Left cardiac atrium (tissue), 4 donors: ENCODE measurements around the gene CREB3L4. TPM values are rescaled to one million over a fixed set of nuclear protein-coding genes. Genes with fewer than 3 reads are reported as not detected.
"Not testable (repeated sequence)": the region's sequence is repeated elsewhere in the genome, so short reads cannot be mapped to it uniquely, and the experiment has no call there.

Source experiments
- ATAC-seq, 2 donors: fragments of 200-7000 bp; cut with Tn5 transposase; one replicate each; pipeline ENCODE4 v1.9.1; 2020; ENCODE audit warnings: mild to moderate bottlenecking in 2 of 2, moderate library complexity in 2 of 2
- DNase-seq: peaks from one replicate; pipeline ENCODE4 v3.0.0-alpha.2; 2020
- intact Hi-C, 2 donors: fragments of 100-400 bp; cut with DNase I; formaldehyde crosslinking; loops; one replicate each; pipeline versions ENCODE4 v1.14.1 to v1.15.1; 2022 to 2023
- microRNA-seq, 2 donors: library from miRNA; unstranded; fragments of <30 nt; microRNA quantifications; one replicate each; pipeline ENCODE4 v1.2.0, GENCODE V29; 2020
- total RNA-seq, 2 donors: library from RNA; stranded (reverse); fragmentation: NEBNext Ultra II Directional; extraction: Animal tissue kit (Norgen Biotek cat#: 25700); gene quantifications; one replicate each; pipeline ENCODE4 v1.2.1, GENCODE V29; 2021
- donor health status: DM: no; HTN: yes; CAD: no.
- donor health status: DM: no; HTN: yes; CAD: no; lungs with severe emphysema.
- donor health status: DM: yes; HTN: yes; CAD: no.
- donor health status: Dilated cardiomyopathy.

Gene CREB3L4
- total RNA-seq, 2 donors from 2014 or later = 3.4 to 5.7 TPM

DNA sequence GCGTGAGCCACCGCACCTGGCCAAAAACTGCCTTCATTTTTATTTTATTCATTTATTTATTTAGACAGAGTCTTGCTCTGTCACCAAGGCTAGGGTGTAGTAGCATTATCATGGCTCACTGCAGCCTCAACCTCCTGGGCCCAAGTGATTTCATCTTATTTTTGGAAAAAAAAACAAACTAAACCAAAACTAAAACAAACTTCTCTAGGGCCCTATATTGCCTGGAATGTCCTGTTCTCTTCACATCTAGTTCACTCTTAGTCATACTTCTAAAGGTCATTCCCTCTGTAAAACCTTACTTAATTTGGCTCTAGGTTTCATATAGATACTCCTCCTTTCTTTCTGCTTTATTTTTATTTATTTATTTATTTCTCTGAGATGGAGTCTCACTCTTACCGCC is 38.4 kb downstream of the CREB3L4 start:
- intact Hi-C loops = no loop called here
- ATAC-seq = no peak
- DNase-seq = no peak

DNA sequence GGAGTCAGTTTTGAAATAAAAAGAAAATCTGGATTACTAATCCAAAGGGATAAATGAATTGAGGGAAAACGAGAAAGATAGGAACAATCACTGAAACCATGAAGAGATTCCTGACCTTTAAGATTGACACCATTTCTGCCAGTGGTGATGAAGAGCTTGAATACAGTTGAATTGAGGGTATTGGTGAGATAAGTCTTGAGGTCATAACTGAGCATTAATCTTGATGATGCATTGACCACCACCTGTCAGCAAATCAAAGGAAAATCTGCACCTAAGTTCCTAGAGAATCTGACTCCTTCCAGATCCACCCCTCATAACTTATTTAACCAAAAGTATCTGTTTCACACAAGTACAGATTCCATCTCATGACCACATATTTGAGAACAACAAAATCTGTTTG is 44.4 kb downstream of the CREB3L4 start:
- ATAC-seq (no peak), DNase-seq (no peak)
- intact Hi-C loops = no loop called here

DNA sequence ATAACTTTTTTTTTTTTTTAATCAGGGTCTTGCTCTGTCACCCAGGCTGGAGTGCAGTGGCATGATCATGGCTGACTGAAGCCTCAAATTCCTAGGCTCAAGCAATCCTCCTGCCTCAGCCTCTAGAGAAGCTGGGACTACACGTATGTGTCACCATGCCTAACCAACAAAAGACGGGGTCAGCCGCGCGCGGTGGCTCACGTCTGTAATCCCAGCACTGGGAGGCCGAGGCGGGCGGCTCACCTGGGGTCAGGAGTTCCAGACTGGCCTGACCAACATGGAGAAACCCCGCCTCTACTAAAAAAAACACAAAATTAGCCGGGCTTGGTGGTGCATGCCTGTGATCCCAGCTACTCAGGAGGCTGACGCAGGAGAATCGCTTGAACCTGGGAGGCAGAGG is 44.8 kb downstream of the CREB3L4 start:
- ATAC-seq, DNase-seq, intact Hi-C loops: not testable (repeated sequence)

DNA sequence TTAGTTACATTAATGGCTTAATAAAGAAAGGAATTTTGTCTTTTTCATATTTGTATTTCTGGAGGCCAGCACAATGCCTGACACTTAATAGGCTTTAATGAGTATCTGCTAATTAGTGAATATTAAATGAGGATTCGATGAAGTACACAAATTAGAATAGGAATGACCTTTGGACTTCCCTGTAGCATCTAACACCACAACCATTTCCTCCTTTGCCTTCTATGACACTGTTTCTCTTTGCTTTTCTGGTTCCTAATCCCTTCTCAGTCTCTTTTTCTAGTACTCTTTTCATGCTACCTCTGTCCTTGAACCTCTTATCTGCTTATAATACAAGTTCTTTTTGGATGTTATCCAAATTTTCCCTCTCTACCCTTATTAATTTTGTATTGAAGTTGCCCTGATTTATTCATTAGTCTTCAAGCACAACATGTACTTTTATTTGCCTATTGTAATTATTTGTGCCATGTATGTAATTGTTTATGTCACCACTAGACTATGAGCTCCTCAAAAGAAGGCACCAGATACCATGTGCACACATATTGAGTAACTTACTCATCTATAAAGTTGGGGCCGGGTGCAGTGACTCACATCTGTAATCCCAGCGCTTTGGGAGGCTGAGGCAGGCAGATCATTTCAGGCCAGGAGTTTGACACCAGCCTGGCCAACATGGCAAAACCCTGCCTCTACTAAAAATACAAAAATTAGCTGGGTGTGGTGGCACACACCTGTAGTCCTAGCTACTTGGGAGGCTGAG is 46.6 kb downstream of the CREB3L4 start:
- intact Hi-C loops = no loop called here
- DNase-seq (no peak), ATAC-seq (no peak)

DNA sequence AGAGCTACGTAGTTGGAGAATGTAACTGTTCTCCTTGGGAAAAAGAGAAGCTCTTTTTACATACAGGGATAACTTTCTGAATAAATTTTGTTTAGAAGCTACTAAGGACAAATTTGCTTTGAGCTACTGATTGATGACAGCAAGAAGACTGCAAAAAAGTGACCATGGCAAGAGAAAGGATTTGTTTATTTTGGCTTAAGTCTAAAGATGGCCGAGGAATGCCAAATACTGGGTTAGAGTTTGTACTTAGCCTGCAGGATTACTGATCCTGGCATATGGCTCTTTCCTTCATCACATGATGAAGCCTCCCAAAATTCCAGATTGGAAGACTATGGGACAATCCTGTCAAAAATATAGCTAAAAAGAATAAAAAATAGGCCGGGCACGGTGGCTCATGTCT is 51.6 kb downstream of the CREB3L4 start:
- ATAC-seq = no peak
- intact Hi-C loops = no loop called here

DNA sequence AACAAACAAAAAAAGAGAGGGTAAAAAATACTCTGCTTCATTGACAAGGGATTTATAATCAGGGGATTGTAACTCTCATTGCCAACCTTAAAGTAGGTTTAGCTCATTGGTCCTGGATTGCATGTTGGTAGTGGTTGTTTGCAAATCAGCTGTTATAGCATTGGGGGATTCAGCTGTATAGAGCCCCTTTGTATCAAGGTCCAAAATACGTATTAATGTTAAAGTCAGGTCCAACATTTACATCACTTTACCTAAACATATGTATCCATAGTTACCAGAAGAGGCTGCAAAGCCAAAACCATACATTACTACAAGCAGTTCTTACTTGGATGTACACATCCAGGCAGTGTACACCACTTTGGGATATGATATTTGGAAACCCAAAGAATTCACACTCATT is 52.2 kb downstream of the CREB3L4 start:
- intact Hi-C loops = no loop called here
- ATAC-seq (no peak), DNase-seq (no peak)

More for the DNA sequence above, 51.6 kb downstream of the CREB3L4 start:
- no peak for DNase-seq

Small RNAs within 50 kb of the gene (microRNA-seq; reads per million reads assigned to microRNA genes)
- 0.40 to 0.54 reads per million in 2 donors for gene MIR6737

Other genes starting within 250 kb of the CREB3L4 start
- 10 to 100 TPM; 28.2 to 34.1 TPM for gene INTS3, start 239.9 kb upstream of the CREB3L4 start, total RNA-seq
- gene SLC27A3, start 192.5 kb upstream of the CREB3L4 start, total RNA-seq = 10 to 100 TPM; 22.9 to 26.5 TPM
- 10 to 100 TPM; 29.0 to 39.5 TPM for gene GATAD2B, start 44.9 kb upstream of the CREB3L4 start, total RNA-seq
- 10 to 100 TPM; 41.5 to 49.5 TPM for gene DENND4B, start 21.2 kb upstream of the CREB3L4 start, total RNA-seq
- 10 to 100 TPM; 17.3 to 19.6 TPM for gene CRTC2, start 9.3 kb upstream of the CREB3L4 start, total RNA-seq
- 10 to 100 TPM; 63.2 to 77.6 TPM for gene SLC39A1, start 4.4 kb upstream of the CREB3L4 start, total RNA-seq
- gene JTB, start 9.8 kb downstream of the CREB3L4 start, total RNA-seq = 100 to 1,000 TPM in 1 of 2 donors, 10 to 100 TPM in 1; 89.6 to 102 TPM
- gene RAB13, start 18.4 kb downstream of the CREB3L4 start, total RNA-seq = 10 to 100 TPM; 72.1 to 77.5 TPM
- gene RPS27, start 22.9 kb downstream of the CREB3L4 start, total RNA-seq = 1,000 to 10,000 TPM in 1 of 2 donors, 100 to 1,000 TPM in 1; 949 to 1,289 TPM
- gene NUP210L, start 187.2 kb downstream of the CREB3L4 start, total RNA-seq = under 1 TPM; 0.13 to 0.74 TPM
- gene TPM3, start 224.2 kb downstream of the CREB3L4 start, total RNA-seq = 100 to 1,000 TPM; 287 to 561 TPM
- not detected for gene CFAP141, start 238.4 kb downstream of the CREB3L4 start, total RNA-seq